Right lobe of liver (tissue), 4 donors: ENCODE data around the gene CSPG5.

ENCODE experiments used
- CTCF ChIP-seq, 4 donors: fragments of 200-600 bp in 3 of 4; fragments of 450-650 bp in 1 of 4; IDR thresholded peaks; one replicate each; pipeline versions ENCODE4 v1.5.1 to v1.8.0; 2016 to 2022; ENCODE audit warnings: antibody characterized with exemption in 4 of 4, mild to moderate bottlenecking in 2 of 4
- POLR2A ChIP-seq: fragments of 450-650 bp; IDR thresholded peaks from one replicate; pipeline ENCODE4 v1.6.1; 2017; ENCODE audit warnings: antibody characterized with exemption, mild to moderate bottlenecking
- donor health status: DM: no; HTN: no; CAD: no.
- donor health status: DM: no; HTN: no; CAD: no.
- donor health status: DM: no; HTN: yes; CAD: no.

- no peak for TF ChIP-seq CTCF (IDR thresholded peaks at IDR 0.05)
- no peak for TF ChIP-seq POLR2A
These were observed 1.0 kb downstream of the CSPG5 start for GRCh38 chr3:47577583-47578118.
